ENCODE measurements around the gene FRAS1. TPM values are rescaled to one million over a fixed set of nuclear protein-coding genes. Genes with fewer than 3 reads are reported as not detected.

Gene FRAS1
- total and polyA plus RNA-seq, 2 of the 8 experiments (the other 6 are each of a cell fraction or from before 2014, with no cell fraction given), result 38.5 to 109 TPM

DNA sequence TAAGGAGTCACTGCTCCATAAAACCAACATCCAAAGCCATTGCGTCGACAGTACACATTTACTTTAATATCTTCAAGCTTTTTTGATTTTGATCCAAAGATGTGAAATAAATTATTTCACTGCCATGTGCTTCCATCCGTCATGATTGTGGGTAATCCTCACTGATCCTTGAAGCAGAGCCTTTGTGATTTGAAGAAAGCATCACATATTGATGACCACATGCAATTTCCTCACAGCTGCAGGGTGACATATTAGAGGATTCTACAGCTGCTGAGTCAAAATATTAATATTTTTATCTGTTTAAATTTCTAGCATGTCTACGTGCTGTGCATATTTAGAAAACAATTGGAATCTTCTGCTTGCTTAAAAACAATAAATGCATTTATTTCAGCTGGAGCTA lies 297.7 kb downstream of the FRAS1 start (continued):
- TF ChIP-seq TAF7 (optimal IDR thresholded peaks at IDR 0.05; ENCODE audit: borderline replicate concordance, low read depth, low read length) (no peak), EGR1 (IDR thresholded peaks at IDR 0.05; ENCODE audit: borderline replicate concordance, low read depth, low read length) (no peak), POU5F1 (IDR thresholded peaks at IDR 0.05; ENCODE audit: low read depth, low read length) (no peak)

Measured in H1 (cell line).